WTC11 (cell line): Measurements from ENCODE around the gene ZP4.

Experiments used
- CBFB ChIP-seq: sonication (generic); formaldehyde crosslinking; IDR thresholded peaks from 2 replicates; pipeline ENCODE4 v1.8.1; 2022; ENCODE audit warnings: mild to moderate bottlenecking, low read depth, missing genetic modification reagents
- CREB1 ChIP-seq: sonication (generic); formaldehyde crosslinking; IDR thresholded peaks from 2 replicates; pipeline ENCODE4 v1.8.0; 2023; ENCODE audit warnings: mild to moderate bottlenecking, missing genetic modification reagents
- CREM ChIP-seq: sonication (generic); formaldehyde crosslinking; IDR thresholded peaks from 2 replicates; pipeline ENCODE4 v1.8.1; 2022; ENCODE audit warnings: mild to moderate bottlenecking, missing genetic modification reagents, moderate library complexity
- CTCF ChIP-seq: fragments of 200-600 bp; IDR thresholded peaks from 2 replicates; pipeline ENCODE4 v1.8.0; 2022; ENCODE audit warnings: antibody characterized with exemption
- E2F1 ChIP-seq: sonication (generic); formaldehyde crosslinking; IDR thresholded peaks from 2 replicates; pipeline ENCODE4 v1.8.0; 2022; ENCODE audit warnings: mild to moderate bottlenecking, missing genetic modification reagents
- ERG ChIP-seq: fragments of 250-450 bp; sonication (Bioruptor Pico); IDR thresholded peaks from 2 replicates; pipeline ENCODE4 v1.8.0; 2021; ENCODE audit warnings: mild to moderate bottlenecking
- ETV6 ChIP-seq: sonication (generic); formaldehyde crosslinking; IDR thresholded peaks from 2 replicates; pipeline ENCODE4 v1.8.1; 2022; ENCODE audit warnings: mild to moderate bottlenecking, missing genetic modification reagents
- SMAD3 ChIP-seq: sonication (generic); formaldehyde crosslinking; IDR thresholded peaks from 2 replicates; pipeline ENCODE4 v1.8.0; 2022; ENCODE audit warnings: missing genetic modification reagents, mild to moderate bottlenecking, borderline replicate concordance
- ZBTB21 ChIP-seq: sonication (generic); formaldehyde crosslinking; IDR thresholded peaks from 2 replicates; pipeline ENCODE4 v1.8.1; 2023; ENCODE audit warnings: mild to moderate bottlenecking, missing genetic modification reagents, borderline replicate concordance

GRCh38 chr1:237873487-237874211 is 17.1 kb downstream of the ZP4 start:
- TF ChIP-seq CTCF = no peak
- TF ChIP-seq ETV6 (CRISPR knock-in tag) = no peak
- TF ChIP-seq CREB1 (CRISPR knock-in tag) = no peak
- TF ChIP-seq CREM (CRISPR knock-in tag) = no peak
- TF ChIP-seq ERG = no peak
- no peak for TF ChIP-seq SMAD3
- no peak for TF ChIP-seq CBFB
- no peak for TF ChIP-seq ZBTB21 (CRISPR knock-in tag)
- no peak for TF ChIP-seq E2F1
